Small intestine (tissue), 4 donors: ENCODE data around the gene OLA1. TPM values are rescaled to one million over a fixed set of nuclear protein-coding genes. Genes with fewer than 3 reads are reported as not detected.

Experiments
- polyA plus RNA-seq, 4 donors: library from polyadenylated mRNA; stranded (reverse) in 3 of 4; unstranded in 1 of 4; fragments of 200-250 nt in 3 of 4; fragments of 120-200 nt in 1 of 4; gene quantifications; one replicate each; pipeline versions ENCODE4 v1.2.1 to v1.2.3, GENCODE V29; 2013
- donor health status: healthy with polysubstance abuse.
- donor health status: Bipolar disorder and iron deficiency.
- donor health status: healthy.

OLA1 gene
- polyA plus RNA-seq, 4 donors: 60.3 to 148 (median 92.0) TPM

Other genes starting within 250 kb of the OLA1 start
- not detected for gene SP9, start 86.4 kb upstream of the OLA1 start, polyA plus RNA-seq
- 10 to 100 TPM; 11.1 to 33.3 (median 19.7) TPM for gene SCRN3, start 147.2 kb upstream of the OLA1 start, polyA plus RNA-seq
- 1 to 10 TPM in 2 of 4 donors, under 1 TPM in 2; 0.22 to 1.9 (median 1.2) TPM for gene GPR155, start 238.5 kb upstream of the OLA1 start, polyA plus RNA-seq